SK-N-SH treated with all-trans-retinoic acid at 6 μM for 48 hours (cell line): ENCODE data around the gene UBALD2.
"Not testable (repeated sequence)": the region's sequence is repeated elsewhere in the genome, so short reads cannot be mapped to it uniquely, and the experiment has no call there.

ENCODE experiments used
- ATAC-seq: fragments of 200-7000 bp; cut with Tn5 transposase; 3 replicates; pipeline ENCODE4 v1.9.1; 2020; ENCODE audit warnings: mild to moderate bottlenecking, moderate library complexity
- ARNTL ChIP-seq: fragments of 450-650 bp; formaldehyde crosslinking; IDR thresholded peaks from 2 replicates; pipeline ENCODE4 v1.5.0; 2020; ENCODE audit warnings: low read depth, mild to moderate bottlenecking, moderate library complexity, borderline replicate concordance
- CSDC2 ChIP-seq: fragments of 250-450 bp; sonication (Bioruptor Pico); IDR thresholded peaks from 2 replicates; pipeline ENCODE4 v1.5.0; 2020; ENCODE audit warnings: mild to moderate bottlenecking, moderate library complexity
- ESRRG ChIP-seq: fragments of 250-450 bp; sonication (Bioruptor Pico); IDR thresholded peaks from 2 replicates; pipeline ENCODE4 v1.6.1; 2021; ENCODE audit warnings: mild to moderate bottlenecking
- ISL1 ChIP-seq: fragments of 250-450 bp; sonication (Bioruptor Pico); IDR thresholded peaks from 2 replicates; pipeline ENCODE4 v2.1.2; 2022; ENCODE audit warnings: mild to moderate bottlenecking, moderate library complexity
- OSR1 ChIP-seq: fragments of 250-450 bp; sonication (Bioruptor Pico); IDR thresholded peaks from 2 replicates; pipeline ENCODE4 v1.8.0; 2022; ENCODE audit warnings: moderate library complexity, mild to moderate bottlenecking, inconsistent platforms
- PATZ1 ChIP-seq: fragments of 250-450 bp; sonication (Bioruptor Pico); IDR thresholded peaks from 2 replicates; pipeline ENCODE4 v1.8.0; 2020; ENCODE audit warnings: mild to moderate bottlenecking, moderate library complexity, borderline replicate concordance
- POU6F1 ChIP-seq: fragments of 250-450 bp; sonication (Bioruptor Pico); IDR thresholded peaks from 2 replicates; pipeline ENCODE4 v1.8.0; 2021; ENCODE audit warnings: low read depth, mild to moderate bottlenecking, moderate library complexity, borderline replicate concordance
- PPARA ChIP-seq: fragments of 250-450 bp; sonication (Bioruptor Pico); IDR thresholded peaks from 2 replicates; pipeline ENCODE4 v1.5.0; 2020; ENCODE audit warnings: mild to moderate bottlenecking, borderline replicate concordance
- RARB ChIP-seq: fragments of 250-450 bp; sonication (Bioruptor Pico); IDR thresholded peaks from 2 replicates; pipeline ENCODE4 v1.8.0; 2021; ENCODE audit warnings: mild to moderate bottlenecking, moderate library complexity
- SNAI2 ChIP-seq: fragments of 250-450 bp; sonication (Bioruptor Pico); IDR thresholded peaks from 2 replicates; pipeline ENCODE4 v1.5.0; 2020; ENCODE audit warnings: mild to moderate bottlenecking, moderate library complexity
- TCF4 ChIP-seq: fragments of 250-450 bp; sonication (Bioruptor Pico); IDR thresholded peaks from 2 replicates; pipeline ENCODE4 v1.8.0; 2021; ENCODE audit warnings: mild to moderate bottlenecking, moderate library complexity, borderline replicate concordance
- TOX ChIP-seq: fragments of 250-450 bp; sonication (Bioruptor Pico); IDR thresholded peaks from 2 replicates; pipeline ENCODE4 v1.8.0; 2021; ENCODE audit warnings: mild to moderate bottlenecking, moderate library complexity, borderline replicate concordance
- ZC3H10 ChIP-seq: fragments of 250-450 bp; sonication (Bioruptor Pico); IDR thresholded peaks from 2 replicates; pipeline ENCODE4 v1.5.1; 2021; ENCODE audit warnings: mild to moderate bottlenecking, moderate library complexity
- ZFP30 ChIP-seq: fragments of 450-650 bp; formaldehyde crosslinking; IDR thresholded peaks from 2 replicates; pipeline ENCODE4 v1.5.0; 2022; ENCODE audit warnings: mild to moderate bottlenecking, moderate library complexity
- ZNF565 ChIP-seq: fragments of 450-650 bp; formaldehyde crosslinking; conservative IDR thresholded peaks from 2 replicates; pipeline ENCODE4 v1.5.0; 2020; ENCODE audit warnings: low read depth, mild to moderate bottlenecking, moderate library complexity
- ZNF70 ChIP-seq: fragments of 450-650 bp; formaldehyde crosslinking; IDR thresholded peaks from 2 replicates; pipeline ENCODE4 v1.5.0; 2020; ENCODE audit warnings: mild to moderate bottlenecking, moderate library complexity
- ZNF8 ChIP-seq: fragments of 450-650 bp; formaldehyde crosslinking; IDR thresholded peaks from 2 replicates; pipeline ENCODE4 v1.5.0; 2020; ENCODE audit warnings: mild to moderate bottlenecking, moderate library complexity
- TF ChIP-seq, protein P1 (sequence below): fragments of 250-450 bp; sonication (Bioruptor Pico); IDR thresholded peaks from 2 replicates; pipeline ENCODE4 v1.5.1; 2020; ENCODE audit warnings: low read depth, mild to moderate bottlenecking, moderate library complexity
- TF ChIP-seq, protein P2 (sequence below): fragments of 250-450 bp; sonication (Bioruptor Pico); IDR thresholded peaks from 2 replicates; pipeline ENCODE4 v1.5.0; 2020; ENCODE audit warnings: mild to moderate bottlenecking, moderate library complexity

UBALD2 gene

GRCh38 chr17:76266244-76266938, 1.2 kb downstream of the UBALD2 start (continued):
- TF ChIP-seq, protein P1, sequence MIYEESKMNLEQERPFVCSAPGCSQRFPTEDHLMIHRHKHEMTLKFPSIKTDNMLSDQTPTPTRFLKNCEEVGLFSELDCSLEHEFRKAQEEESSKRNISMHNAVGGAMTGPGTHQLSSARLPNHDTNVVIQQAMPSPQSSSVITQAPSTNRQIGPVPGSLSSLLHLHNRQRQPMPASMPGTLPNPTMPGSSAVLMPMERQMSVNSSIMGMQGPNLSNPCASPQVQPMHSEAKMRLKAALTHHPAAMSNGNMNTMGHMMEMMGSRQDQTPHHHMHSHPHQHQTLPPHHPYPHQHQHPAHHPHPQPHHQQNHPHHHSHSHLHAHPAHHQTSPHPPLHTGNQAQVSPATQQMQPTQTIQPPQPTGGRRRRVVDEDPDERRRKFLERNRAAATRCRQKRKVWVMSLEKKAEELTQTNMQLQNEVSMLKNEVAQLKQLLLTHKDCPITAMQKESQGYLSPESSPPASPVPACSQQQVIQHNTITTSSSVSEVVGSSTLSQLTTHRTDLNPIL (CRISPR knock-in tag) = no peak
- TF ChIP-seq ZNF8 (CRISPR knock-in tag) = no peak

GRCh38 chr17:76267051-76267576, 2.0 kb downstream of the UBALD2 start:
- no peak for ATAC-seq

GRCh38 chr17:76267581-76268001, 2.4 kb downstream of the UBALD2 start:
- not testable (repeated sequence) for ATAC-seq

More at GRCh38 chr17:76267051-76267576, 2.0 kb downstream of the UBALD2 start:
- TF ChIP-seq ZNF70 (CRISPR knock-in tag) = no peak
- no peak for TF ChIP-seq ESRRG (CRISPR knock-in tag)
- TF ChIP-seq PPARA = no peak
- no peak for TF ChIP-seq ZC3H10 (CRISPR knock-in tag)
- TF ChIP-seq OSR1 (CRISPR knock-in tag) = no peak
- no peak for TF ChIP-seq ZNF565 (CRISPR knock-in tag)
- TF ChIP-seq TOX (CRISPR knock-in tag) = no peak
- TF ChIP-seq ZFP30 (CRISPR knock-in tag) = no peak
- TF ChIP-seq, protein P2, sequence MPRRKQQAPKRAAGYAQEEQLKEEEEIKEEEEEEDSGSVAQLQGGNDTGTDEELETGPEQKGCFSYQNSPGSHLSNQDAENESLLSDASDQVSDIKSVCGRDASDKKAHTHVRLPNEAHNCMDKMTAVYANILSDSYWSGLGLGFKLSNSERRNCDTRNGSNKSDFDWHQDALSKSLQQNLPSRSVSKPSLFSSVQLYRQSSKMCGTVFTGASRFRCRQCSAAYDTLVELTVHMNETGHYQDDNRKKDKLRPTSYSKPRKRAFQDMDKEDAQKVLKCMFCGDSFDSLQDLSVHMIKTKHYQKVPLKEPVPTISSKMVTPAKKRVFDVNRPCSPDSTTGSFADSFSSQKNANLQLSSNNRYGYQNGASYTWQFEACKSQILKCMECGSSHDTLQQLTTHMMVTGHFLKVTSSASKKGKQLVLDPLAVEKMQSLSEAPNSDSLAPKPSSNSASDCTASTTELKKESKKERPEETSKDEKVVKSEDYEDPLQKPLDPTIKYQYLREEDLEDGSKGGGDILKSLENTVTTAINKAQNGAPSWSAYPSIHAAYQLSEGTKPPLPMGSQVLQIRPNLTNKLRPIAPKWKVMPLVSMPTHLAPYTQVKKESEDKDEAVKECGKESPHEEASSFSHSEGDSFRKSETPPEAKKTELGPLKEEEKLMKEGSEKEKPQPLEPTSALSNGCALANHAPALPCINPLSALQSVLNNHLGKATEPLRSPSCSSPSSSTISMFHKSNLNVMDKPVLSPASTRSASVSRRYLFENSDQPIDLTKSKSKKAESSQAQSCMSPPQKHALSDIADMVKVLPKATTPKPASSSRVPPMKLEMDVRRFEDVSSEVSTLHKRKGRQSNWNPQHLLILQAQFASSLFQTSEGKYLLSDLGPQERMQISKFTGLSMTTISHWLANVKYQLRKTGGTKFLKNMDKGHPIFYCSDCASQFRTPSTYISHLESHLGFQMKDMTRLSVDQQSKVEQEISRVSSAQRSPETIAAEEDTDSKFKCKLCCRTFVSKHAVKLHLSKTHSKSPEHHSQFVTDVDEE (CRISPR knock-in tag) = no peak
- no peak for TF ChIP-seq PATZ1 (CRISPR knock-in tag)
- TF ChIP-seq CSDC2 (CRISPR knock-in tag) = no peak
- TF ChIP-seq TCF4 (CRISPR knock-in tag) = no peak
- TF ChIP-seq RARB (CRISPR knock-in tag) = no peak
- TF ChIP-seq ARNTL (CRISPR knock-in tag) = no peak
- TF ChIP-seq SNAI2 = no peak
- no peak for TF ChIP-seq POU6F1 (CRISPR knock-in tag)
- no peak for TF ChIP-seq ZNF8 (CRISPR knock-in tag)
- TF ChIP-seq, protein P1 (CRISPR knock-in tag) = no peak
- TF ChIP-seq ISL1 (CRISPR knock-in tag) = no peak
